Fibroblast of villous mesenchyme (primary cell): ENCODE data around the gene SH3RF3. TPM values are rescaled to one million over a fixed set of nuclear protein-coding genes. Genes with fewer than 3 reads are reported as not detected.

ENCODE experiments used
- DNase-seq: peaks from one replicate; pipeline ENCODE4 v3.0.0-alpha.2; 2010; ENCODE audit warnings: low read depth
- H3K4me3 ChIP-seq: 2 replicates; pipeline ENCODE4 v1.5.1; 2011; ENCODE audit warnings: low read depth, mild to moderate bottlenecking, low read length
- total RNA-seq: library from RNA; depleted of rRNA; stranded (reverse); fragments of >200 nt; gene quantifications from 2 replicates; pipeline ENCODE4 v1.2.3, GENCODE V29; 2012
- TF ChIP-seq, protein P1 (sequence below): IDR thresholded peaks from 2 replicates; pipeline ENCODE4 v1.5.1; 2012; ENCODE audit warnings: low read depth, mild to moderate bottlenecking, low read length; ENCODE audit not compliant: insufficient read depth

The SH3RF3 gene
- total RNA-seq, 1 donor: 13.4 TPM

DNA sequence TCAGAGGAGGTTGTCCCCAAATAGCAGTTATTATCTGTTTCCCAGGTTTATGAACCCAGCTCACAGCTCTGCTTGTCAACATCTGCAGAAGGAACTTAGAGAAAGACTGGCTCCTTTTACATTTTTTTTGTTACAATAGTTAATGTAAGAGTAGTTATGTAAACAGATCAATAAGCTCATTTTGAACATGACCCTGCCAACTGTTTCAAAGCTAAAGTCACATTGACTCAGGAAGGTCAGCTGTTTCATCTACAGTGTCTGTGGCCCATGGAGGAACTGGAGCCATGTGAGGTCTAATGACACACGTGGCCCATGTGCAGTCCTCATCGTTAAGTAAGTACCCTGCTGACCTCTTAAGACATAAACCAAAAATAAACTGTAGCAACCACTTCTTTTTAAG is 97.1 kb downstream of the SH3RF3 start:
- peak; percentile 79 for DNase-seq
- TF ChIP-seq, protein P1, sequence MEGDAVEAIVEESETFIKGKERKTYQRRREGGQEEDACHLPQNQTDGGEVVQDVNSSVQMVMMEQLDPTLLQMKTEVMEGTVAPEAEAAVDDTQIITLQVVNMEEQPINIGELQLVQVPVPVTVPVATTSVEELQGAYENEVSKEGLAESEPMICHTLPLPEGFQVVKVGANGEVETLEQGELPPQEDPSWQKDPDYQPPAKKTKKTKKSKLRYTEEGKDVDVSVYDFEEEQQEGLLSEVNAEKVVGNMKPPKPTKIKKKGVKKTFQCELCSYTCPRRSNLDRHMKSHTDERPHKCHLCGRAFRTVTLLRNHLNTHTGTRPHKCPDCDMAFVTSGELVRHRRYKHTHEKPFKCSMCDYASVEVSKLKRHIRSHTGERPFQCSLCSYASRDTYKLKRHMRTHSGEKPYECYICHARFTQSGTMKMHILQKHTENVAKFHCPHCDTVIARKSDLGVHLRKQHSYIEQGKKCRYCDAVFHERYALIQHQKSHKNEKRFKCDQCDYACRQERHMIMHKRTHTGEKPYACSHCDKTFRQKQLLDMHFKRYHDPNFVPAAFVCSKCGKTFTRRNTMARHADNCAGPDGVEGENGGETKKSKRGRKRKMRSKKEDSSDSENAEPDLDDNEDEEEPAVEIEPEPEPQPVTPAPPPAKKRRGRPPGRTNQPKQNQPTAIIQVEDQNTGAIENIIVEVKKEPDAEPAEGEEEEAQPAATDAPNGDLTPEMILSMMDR: no peak
- H3K4me3 ChIP-seq: no peak overlapping the region

DNA sequence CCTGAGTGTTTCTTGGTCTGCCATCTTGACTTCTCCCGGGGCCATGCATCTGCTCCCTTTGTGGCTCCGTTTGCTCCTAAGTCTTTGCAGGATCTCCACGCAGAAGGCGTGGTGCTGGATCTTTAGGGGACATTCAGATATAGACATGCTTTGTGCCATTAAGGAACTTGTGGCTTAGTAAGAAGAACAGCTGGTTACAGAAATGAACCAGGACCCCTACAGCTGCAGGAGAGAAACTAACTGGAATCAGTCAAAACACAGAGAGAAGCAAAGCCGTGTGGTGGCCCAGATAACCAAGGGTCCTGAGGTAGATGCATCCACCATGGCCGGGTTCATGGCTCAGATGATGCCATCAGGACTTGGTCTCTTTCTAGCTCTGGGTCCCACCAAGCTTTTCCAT is 97.6 kb downstream of the SH3RF3 start:
- DNase-seq: no peak
- no peak overlapping the region for H3K4me3 ChIP-seq
- TF ChIP-seq, protein P1: no peak

GRCh38 chr2:109229094-109229675 is 100.2 kb downstream of the SH3RF3 start:
- H3K4me3 ChIP-seq: no peak overlapping the region
- TF ChIP-seq, protein P1: no peak
- DNase-seq: no peak

- TF ChIP-seq, protein P1: no peak
- H3K4me3 ChIP-seq: no peak overlapping the region
- peak; percentile 17 for DNase-seq
Observed at GRCh38 chr2:109230941-109231420, 102.0 kb downstream of the SH3RF3 start.

DNA sequence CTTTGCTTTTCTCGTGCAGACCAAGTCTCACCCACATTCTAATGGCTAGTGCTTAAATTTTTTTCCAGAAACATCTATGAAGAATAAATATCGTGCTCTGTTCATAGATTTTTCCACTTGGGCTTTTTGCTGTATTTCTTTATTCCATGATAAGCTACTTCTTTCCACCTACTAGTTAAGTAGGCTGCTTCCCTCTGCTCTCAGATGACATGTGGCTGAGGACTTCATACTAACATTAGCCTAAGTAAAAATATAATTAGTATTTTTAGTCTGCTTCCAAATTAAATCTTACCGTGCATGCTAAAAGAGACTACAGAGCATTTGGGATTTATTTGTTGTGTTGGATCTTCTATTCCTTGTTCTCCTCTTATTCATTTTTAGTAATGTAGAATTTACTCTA is 102.4 kb downstream of the SH3RF3 start:
- no peak overlapping the region for H3K4me3 ChIP-seq
- TF ChIP-seq, protein P1: no peak
- no peak for DNase-seq

GRCh38 chr2:109231996-109232705 is 103.1 kb downstream of the SH3RF3 start:
- TF ChIP-seq, protein P1: no peak
- no peak for DNase-seq
- H3K4me3 ChIP-seq: no peak overlapping the region
